Spleen (tissue), 11 donors: ENCODE data around the gene TMEM218. TPM values are rescaled to one million over a fixed set of nuclear protein-coding genes. Genes with fewer than 3 reads are reported as not detected.

Source experiments
- DNase-seq: peaks from one replicate; pipeline ENCODE4 v3.0.0-alpha.2; 2020
- H3K27ac ChIP-seq, 8 donors: fragments of 200-600 bp; sonication (generic) in 7 of 8; 1 replicate in 4 of 8; 2 replicates in 4 of 8; pipeline versions ENCODE4 v1.5.0 to v1.8.0; 2016 to 2021; ENCODE audit warnings: inconsistent platforms in 4 of 8, mild to moderate bottlenecking in 4 of 8, moderate library complexity in 1 of 8
- H3K27me3 ChIP-seq, 7 donors: fragments of 200-600 bp; sonication (generic) in 6 of 7; replicated peaks in 1 of 7; 1 replicate in 4 of 7; 2 replicates in 3 of 7; pipeline versions ENCODE4 v1.5.0 to v1.8.0; 2016 to 2021; ENCODE audit warnings: inconsistent platforms in 3 of 7, mild to moderate bottlenecking in 1 of 7
- H3K36me3 ChIP-seq, 6 donors: fragments of 200-600 bp; sonication (generic) in 5 of 6; 1 replicate in 4 of 6; 2 replicates in 2 of 6; pipeline versions ENCODE4 v1.5.0 to v1.8.0; 2016 to 2021; ENCODE audit warnings: inconsistent platforms in 2 of 6
- H3K4me1 ChIP-seq, 6 donors: fragments of 200-600 bp; sonication (generic) in 5 of 6; 1 replicate in 3 of 6; 2 replicates in 3 of 6; pipeline versions ENCODE4 v1.5.0 to v1.8.0; 2016 to 2021; ENCODE audit warnings: inconsistent platforms in 3 of 6
- H3K4me3 ChIP-seq, 8 donors: fragments of 200-600 bp; sonication (generic) in 7 of 8; 1 replicate in 4 of 8; 2 replicates in 4 of 8; pipeline versions ENCODE4 v1.5.0 to v1.8.0; 2016 to 2021; ENCODE audit warnings: inconsistent platforms in 4 of 8, mild to moderate bottlenecking in 4 of 8, moderate library complexity in 2 of 8
- H3K9me3 ChIP-seq, 8 donors: fragments of 200-600 bp; sonication (generic) in 7 of 8; 1 replicate in 4 of 8; 2 replicates in 4 of 8; pipeline versions ENCODE4 v1.5.0 to v1.8.0; 2016 to 2021; ENCODE audit warnings: inconsistent platforms in 4 of 8
- CTCF ChIP-seq, 11 experiments: fragments of 200-600 bp in 7 of 11; fragments of 450-650 bp in 4 of 11; sonication (generic) in 4 of 11; IDR thresholded peaks in 8 of 11; conservative IDR thresholded peaks in 3 of 11; 1 replicate in 7 of 11; 2 replicates in 4 of 11; pipeline versions ENCODE4 v1.4.0 to v1.8.0; 2016 to 2021; ENCODE audit warnings: antibody characterized with exemption in 11 of 11, inconsistent platforms in 4 of 11, mild to moderate bottlenecking in 1 of 11
- POLR2A ChIP-seq, 3 donors: fragments of 450-650 bp; IDR thresholded peaks; one replicate each; pipeline ENCODE4 v1.5.1; 2017; ENCODE audit warnings: antibody characterized with exemption in 3 of 3, mild to moderate bottlenecking in 1 of 3
- POLR2AphosphoS5 ChIP-seq, 3 donors: sonication (generic); formaldehyde crosslinking; IDR thresholded peaks; one replicate each; pipeline ENCODE4 v1.5.1; 2017; ENCODE audit warnings: antibody characterized with exemption in 3 of 3
- WGBS, 5 donors: extraction: QIAGEN DNeasy Blood & Tissue Kit in 3 of 5; methylation state at CpG; one replicate each; pipeline versions ENCODE4 v1.1.5 to v1.1.7; 2013 to 2018; 5-methylcytosine and 5-hydroxymethylcytosine counted together
- intact Hi-C: fragments of 100-400 bp; cut with DNase I; formaldehyde crosslinking; loops from one replicate; pipeline ENCODE4 v1.15.0; 2023; ENCODE audit warnings: low total_unique reads
- polyA plus RNA-seq, 3 donors: library from polyadenylated mRNA; stranded (reverse); fragments of 200-250 nt; gene quantifications; one replicate each; pipeline ENCODE4 v1.2.1, GENCODE V29; 2013
- total RNA-seq, 7 donors: library from RNA; depleted of rRNA in 3 of 7; stranded (reverse); fragments of >200 nt in 3 of 7; fragmentation: NEBNext Ultra II Directional in 4 of 7; extraction: Animal tissue kit (Norgen Biotek cat#: 25700) in 4 of 7; gene quantifications; one replicate each; pipeline versions ENCODE4 v1.1.0 to v1.2.1, GENCODE V29; 2016 to 2021
- donor health status: healthy with polysubstance abuse.
- donor health status: DM: no; HTN: no; CAD: no; lungs with moderate emphysema.
- donor health status: DM: no; HTN: no; CAD: no.
- donor health status: Bipolar disorder and iron deficiency.
- donor health status: healthy.
- donor health status: DM: no; HTN: no; CAD: no.
- donor health status: DM: yes; HTN: yes; CAD: no.

The TMEM218 gene
- total and polyA plus RNA-seq, 10 donors = 12.0 to 34.7 (median 20.7) TPM

- H3K4me1 ChIP-seq = peaks cover 16 to 66% (median 46%) of the 10 kb centered on the region in 6 donors
- H3K27me3 ChIP-seq = no peaks in the 10 kb centered on the region
- TF ChIP-seq POLR2AphosphoS5 (IDR thresholded peaks at IDR 0.05) = no peak
- no peak for TF ChIP-seq POLR2A (IDR thresholded peaks at IDR 0.05)
- TF ChIP-seq CTCF (IDR thresholded peaks at IDR 0.05 in 8 of 11, conservative IDR thresholded peaks at IDR 0.05 in 3 of 11) = no peak
- intact Hi-C loops = no loop called here
- WGBS, 5 donors = 76 to 85% (median 82%) methylated on average over 11 of the region's 11 CpGs
- peak overlapping the region in 5 of 8 donors; percentile 49 to 65 (median 61) for H3K27ac ChIP-seq
- H3K9me3 ChIP-seq = no peaks in the 10 kb centered on the region
- no peak overlapping the region for H3K4me3 ChIP-seq
- no peak for DNase-seq
- peaks cover 0 to 31% (median 0%) of the 10 kb centered on the region in 6 donors for H3K36me3 ChIP-seq
These were observed 35.5 kb downstream of the TMEM218 start for GRCh38 chr11:125075900-125076317.

GRCh38 chr11:125075242-125075625 is 36.2 kb downstream of the TMEM218 start:
- peaks cover 17 to 73% (median 53%) of the 10 kb centered on the region in 6 donors for H3K4me1 ChIP-seq
- no peak overlapping the region for H3K4me3 ChIP-seq
- H3K27me3 ChIP-seq = no peaks in the 10 kb centered on the region
- H3K36me3 ChIP-seq = peaks cover 0 to 24% (median 0%) of the 10 kb centered on the region in 6 donors
- no peak for DNase-seq
- no peaks in the 10 kb centered on the region for H3K9me3 ChIP-seq
- intact Hi-C loops = no loop called here
- peak overlapping the region in 3 of 8 donors; percentile 56 to 64 (median 61) for H3K27ac ChIP-seq
- no peak for TF ChIP-seq POLR2A (IDR thresholded peaks at IDR 0.05)
- no peak for TF ChIP-seq CTCF (IDR thresholded peaks at IDR 0.05 in 8 of 11, conservative IDR thresholded peaks at IDR 0.05 in 3 of 11)
- TF ChIP-seq POLR2AphosphoS5 (IDR thresholded peaks at IDR 0.05) = no peak
- WGBS, 5 donors = 89 to 96% (median 91%) methylated on average over 7 of the region's 7 CpGs

- 82 to 92% (median 91%) methylated on average over 10 to 11 of the region's 11 CpGs for WGBS, 5 donors
- Histone ChIP-seq H3K27ac (peak overlapping the region in 1 of 8 donors; percentile 64), H3K4me1 (peaks cover 23 to 78% (median 58%) of the 10 kb centered on the region in 6 donors), H3K9me3 (no peaks in the 10 kb centered on the region), H3K36me3 (peaks cover 0 to 23% (median 0%) of the 10 kb centered on the region in 6 donors), H3K27me3 (no peaks in the 10 kb centered on the region), H3K4me3 (no peak overlapping the region)
- intact Hi-C loops = no loop called here
- TF ChIP-seq POLR2AphosphoS5 (IDR thresholded peaks at IDR 0.05) = no peak
- no peak for TF ChIP-seq POLR2A (IDR thresholded peaks at IDR 0.05)
- TF ChIP-seq CTCF (IDR thresholded peaks at IDR 0.05 in 8 of 11, conservative IDR thresholded peaks at IDR 0.05 in 3 of 11) = no peak
- DNase-seq = no peak
These were observed 36.8 kb downstream of the TMEM218 start for GRCh38 chr11:125074511-125075241.
